Coronary artery (tissue), 2 donors: ENCODE results near the gene HS3ST5.
"Not testable (repeated sequence)": the region's sequence is repeated elsewhere in the genome, so short reads cannot be mapped to it uniquely, and the experiment has no call there.

Source experiments
- DNase-seq: peaks from one replicate; pipeline ENCODE4 v3.0.0-alpha.2; 2017; ENCODE audit warnings: low spot score
- H3K27ac ChIP-seq, 2 donors: fragments of 200-600 bp; sonication (generic); one replicate each; pipeline ENCODE4 v1.5.1; 2016 to 2019
- H3K4me3 ChIP-seq: fragments of 200-600 bp; sonication (generic); 2 replicates; pipeline ENCODE4 v1.5.1; 2016; ENCODE audit warnings: mild to moderate bottlenecking, moderate library complexity
- TF ChIP-seq, protein P1 (sequence below): fragments of 200-600 bp; sonication (generic); IDR thresholded peaks from one replicate; pipeline ENCODE4 v1.5.1; 2019; ENCODE audit warnings: antibody characterized with exemption

Gene HS3ST5

DNA sequence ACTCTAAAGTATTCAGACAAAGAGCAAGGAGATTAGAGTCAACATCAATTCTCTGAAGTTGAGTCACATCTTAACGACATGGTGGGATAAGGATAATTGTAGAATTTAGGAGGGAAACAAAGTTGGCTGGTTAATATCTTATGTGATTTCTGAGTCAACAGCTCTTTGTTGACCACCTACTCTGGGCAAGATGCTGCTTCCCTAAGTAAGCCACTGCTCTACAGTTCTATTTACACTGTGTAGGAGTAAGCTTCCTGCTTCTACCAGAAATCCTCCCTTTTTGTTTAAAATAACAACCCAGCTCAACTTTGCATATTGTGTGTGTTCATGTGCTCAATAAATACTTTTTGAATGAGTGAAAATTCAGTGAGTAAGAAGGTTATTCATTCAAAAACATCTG lies 3.1 kb downstream of the HS3ST5 start:
- TF ChIP-seq, protein P1, sequence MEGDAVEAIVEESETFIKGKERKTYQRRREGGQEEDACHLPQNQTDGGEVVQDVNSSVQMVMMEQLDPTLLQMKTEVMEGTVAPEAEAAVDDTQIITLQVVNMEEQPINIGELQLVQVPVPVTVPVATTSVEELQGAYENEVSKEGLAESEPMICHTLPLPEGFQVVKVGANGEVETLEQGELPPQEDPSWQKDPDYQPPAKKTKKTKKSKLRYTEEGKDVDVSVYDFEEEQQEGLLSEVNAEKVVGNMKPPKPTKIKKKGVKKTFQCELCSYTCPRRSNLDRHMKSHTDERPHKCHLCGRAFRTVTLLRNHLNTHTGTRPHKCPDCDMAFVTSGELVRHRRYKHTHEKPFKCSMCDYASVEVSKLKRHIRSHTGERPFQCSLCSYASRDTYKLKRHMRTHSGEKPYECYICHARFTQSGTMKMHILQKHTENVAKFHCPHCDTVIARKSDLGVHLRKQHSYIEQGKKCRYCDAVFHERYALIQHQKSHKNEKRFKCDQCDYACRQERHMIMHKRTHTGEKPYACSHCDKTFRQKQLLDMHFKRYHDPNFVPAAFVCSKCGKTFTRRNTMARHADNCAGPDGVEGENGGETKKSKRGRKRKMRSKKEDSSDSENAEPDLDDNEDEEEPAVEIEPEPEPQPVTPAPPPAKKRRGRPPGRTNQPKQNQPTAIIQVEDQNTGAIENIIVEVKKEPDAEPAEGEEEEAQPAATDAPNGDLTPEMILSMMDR: no peak
- Histone ChIP-seq H3K4me3 (no peak overlapping the region), H3K27ac (no peak overlapping the region)
- DNase-seq: no peak

DNA sequence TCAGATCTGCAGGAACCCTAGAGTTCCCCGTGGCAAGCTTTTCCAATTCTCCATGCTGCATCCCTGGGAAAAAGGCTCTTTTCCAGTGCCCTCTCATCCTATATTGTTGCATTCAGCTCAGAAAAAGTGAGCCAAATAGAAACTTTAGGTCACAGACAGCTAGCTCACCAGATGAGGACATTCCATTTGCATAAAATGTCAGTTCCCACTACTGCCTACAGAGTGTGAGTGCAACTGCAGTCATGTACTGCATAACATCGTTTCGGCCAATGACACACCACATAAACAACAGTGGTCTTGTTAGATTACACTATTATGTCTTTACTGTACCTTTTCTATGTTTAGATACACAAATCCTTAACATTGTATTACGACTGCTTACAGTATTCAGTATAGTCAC lies 8.6 kb downstream of the HS3ST5 start:
- no peak overlapping the region for H3K4me3 ChIP-seq
- TF ChIP-seq, protein P1: no peak
- no peak for DNase-seq
- no peak overlapping the region for H3K27ac ChIP-seq

DNA sequence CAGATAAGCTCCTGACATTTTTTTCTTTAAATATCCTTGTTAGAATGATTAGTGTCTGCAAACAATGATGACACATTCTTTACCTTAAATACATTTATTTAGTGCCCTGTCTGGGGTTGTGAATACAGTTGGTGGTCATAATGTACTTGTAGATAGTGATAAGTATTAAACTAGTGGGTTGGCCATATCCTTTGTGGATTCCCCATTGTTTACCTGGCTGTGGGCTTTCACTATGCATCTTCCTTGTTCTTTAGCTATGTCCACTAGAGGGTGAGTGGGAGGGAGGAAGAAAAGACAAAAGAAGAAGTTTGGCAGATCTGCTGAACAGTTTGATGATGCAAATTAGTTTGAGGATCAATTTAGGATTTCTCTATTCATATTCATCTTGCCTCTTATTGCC lies 15.7 kb downstream of the HS3ST5 start:
- Histone ChIP-seq H3K4me3 (no peak overlapping the region), H3K27ac (no peak overlapping the region)
- TF ChIP-seq, protein P1: no peak
- no peak for DNase-seq

DNA sequence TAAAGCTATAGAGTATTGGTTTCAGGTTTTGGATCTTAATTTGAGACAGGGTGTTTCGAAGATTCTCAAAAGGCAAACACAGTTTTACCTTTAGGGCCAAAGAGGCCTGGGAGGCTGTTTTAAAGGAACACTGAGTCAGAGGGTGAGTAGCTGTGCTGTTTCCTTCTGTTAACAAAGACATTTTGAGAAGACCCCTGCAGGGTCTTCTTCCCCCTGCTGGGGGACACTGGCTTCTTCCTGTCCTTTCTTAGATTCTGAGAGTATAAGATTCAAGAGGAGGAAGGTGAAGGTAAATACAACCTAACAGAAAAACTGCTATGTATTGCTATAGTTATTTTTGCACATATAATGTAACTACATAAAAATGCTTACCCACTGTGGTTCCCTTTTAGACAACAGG lies 19.0 kb downstream of the HS3ST5 start:
- Histone ChIP-seq H3K27ac (no peak overlapping the region), H3K4me3 (no peak overlapping the region)
- no peak for DNase-seq
- TF ChIP-seq, protein P1: no peak

DNA sequence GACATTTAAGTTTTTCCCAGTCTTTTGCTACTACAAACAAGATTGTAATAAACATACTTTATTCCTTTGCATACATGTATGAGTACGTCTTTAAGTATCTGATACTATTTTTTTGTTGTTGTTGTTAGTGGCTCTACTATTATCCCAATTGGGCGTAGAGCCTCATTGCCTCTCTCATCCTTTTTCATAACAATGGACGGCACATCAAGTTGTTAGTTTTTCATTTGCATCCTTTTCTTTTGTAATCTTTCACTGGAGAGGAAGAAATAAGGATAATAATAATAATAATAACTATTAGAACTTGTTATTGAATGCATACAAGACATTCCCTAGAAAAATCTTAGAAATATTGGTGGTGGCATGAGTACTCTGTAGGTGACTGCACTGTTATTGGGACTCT lies 23.1 kb downstream of the HS3ST5 start:
- DNase-seq: no peak

DNA sequence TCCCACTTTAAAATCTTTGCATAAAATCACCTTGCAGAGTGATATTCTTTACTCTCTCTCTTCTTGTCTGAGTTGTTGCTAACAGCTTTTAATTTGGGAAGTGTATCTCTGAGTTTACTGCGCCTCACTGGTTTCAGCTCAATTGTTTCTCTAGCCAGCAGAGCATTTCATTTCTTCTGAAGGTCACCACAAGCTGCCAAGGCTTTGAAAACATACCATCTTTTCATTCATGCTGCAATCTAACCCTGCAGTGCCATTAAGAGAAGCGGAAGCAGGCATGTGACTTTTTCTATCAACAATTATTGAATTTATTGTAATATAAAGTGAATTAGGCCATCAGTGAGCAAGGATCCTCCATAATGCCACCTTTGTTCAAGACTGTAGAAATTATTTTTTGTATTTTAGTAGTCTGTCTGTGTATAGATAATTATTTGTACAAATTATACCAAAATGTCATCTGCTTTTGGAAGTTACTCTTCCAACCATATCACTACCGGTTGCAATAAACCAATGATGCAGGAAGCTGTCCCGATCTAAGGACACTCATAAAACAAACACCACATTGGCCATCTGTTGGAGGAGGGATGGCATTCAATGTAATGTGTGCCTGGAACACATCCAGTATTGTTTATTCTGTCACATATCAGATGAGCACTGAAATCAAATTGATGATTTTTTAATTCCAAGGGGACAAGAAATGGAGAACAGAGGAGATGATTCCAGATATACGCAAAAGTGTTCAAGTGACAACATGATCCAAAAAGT lies 26.8 kb downstream of the HS3ST5 start:
- Histone ChIP-seq H3K4me3 (no peak overlapping the region), H3K27ac (no peak overlapping the region)
- TF ChIP-seq, protein P1: no peak
- DNase-seq: no peak

More for the DNA sequence above, 23.1 kb downstream of the HS3ST5 start:
- no peak overlapping the region for H3K4me3 ChIP-seq
- no peak overlapping the region for H3K27ac ChIP-seq
- TF ChIP-seq, protein P1: no peak

DNA sequence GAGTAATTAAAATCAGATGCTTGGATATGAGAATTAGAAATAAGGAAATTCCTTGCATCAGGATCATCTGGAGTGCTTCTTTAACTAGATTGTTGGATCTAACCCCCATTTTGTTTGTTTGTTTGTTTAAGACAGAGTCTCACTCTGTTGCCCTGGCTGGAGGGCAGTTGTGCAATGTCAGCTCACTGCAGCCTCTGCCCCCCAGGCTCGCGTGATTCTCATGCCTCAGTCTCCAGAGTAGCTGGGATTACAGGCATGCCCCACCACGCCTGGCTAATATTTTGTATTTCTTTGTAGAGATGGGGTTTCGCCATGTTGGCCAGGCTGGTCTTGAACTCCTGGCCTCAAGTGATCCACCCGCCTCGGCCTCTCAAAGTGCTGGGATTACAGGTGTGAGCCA lies 29.0 kb downstream of the HS3ST5 start:
- not testable (repeated sequence) for H3K27ac ChIP-seq, DNase-seq, H3K4me3 ChIP-seq
